Suprapubic skin (tissue), 4 donors: ENCODE measurements around the gene HERC2. TPM values are rescaled to one million over a fixed set of nuclear protein-coding genes. Genes with fewer than 3 reads are reported as not detected.

ENCODE experiments used
- DNase-seq, 2 donors: peaks; one replicate each; pipeline ENCODE4 v3.0.0-alpha.2; 2019; ENCODE audit warnings: low spot score in 2 of 2
- H3K27ac ChIP-seq: fragments of 200-600 bp; sonication (generic); one replicate; pipeline ENCODE4 v1.5.1; 2019
- H3K27me3 ChIP-seq: fragments of 200-600 bp; sonication (generic); one replicate; pipeline ENCODE4 v1.5.1; 2019
- H3K36me3 ChIP-seq: fragments of 200-600 bp; sonication (generic); one replicate; pipeline ENCODE4 v1.5.1; 2019
- H3K4me1 ChIP-seq: fragments of 200-600 bp; sonication (generic); one replicate; pipeline ENCODE4 v1.5.1; 2019
- H3K4me3 ChIP-seq: fragments of 200-600 bp; sonication (generic); one replicate; pipeline ENCODE4 v1.5.1; 2019; ENCODE audit warnings: mild to moderate bottlenecking
- H3K9me3 ChIP-seq: fragments of 200-600 bp; sonication (generic); one replicate; pipeline ENCODE4 v1.5.1; 2019
- CTCF ChIP-seq, 2 donors: fragments of 200-600 bp in 1 of 2; fragments of 450-650 bp in 1 of 2; sonication (generic) in 1 of 2; IDR thresholded peaks; one replicate each; pipeline ENCODE4 v1.5.1; 2016 to 2019; ENCODE audit warnings: antibody characterized with exemption in 2 of 2, mild to moderate bottlenecking in 1 of 2, moderate library complexity in 1 of 2
- EP300 ChIP-seq: sonication (generic); formaldehyde crosslinking; IDR thresholded peaks from one replicate; pipeline ENCODE4 v1.6.1; 2017; ENCODE audit warnings: antibody characterized with exemption
- POLR2A ChIP-seq, 2 donors: fragments of 450-650 bp; IDR thresholded peaks; one replicate each; pipeline ENCODE4 v1.6.1; 2017; ENCODE audit warnings: antibody characterized with exemption in 2 of 2, mild to moderate bottlenecking in 2 of 2, moderate library complexity in 2 of 2
- POLR2AphosphoS5 ChIP-seq, 3 donors: sonication (generic); formaldehyde crosslinking; IDR thresholded peaks; one replicate each; pipeline ENCODE4 v1.6.1; 2017; ENCODE audit warnings: antibody characterized with exemption in 3 of 3
- WGBS: methylation state at CpG from one replicate; pipeline ENCODE4 v1.1.5; 2018; 5-methylcytosine and 5-hydroxymethylcytosine counted together
- total RNA-seq, 4 donors: library from RNA; depleted of rRNA; stranded (reverse); fragments of >200 nt; gene quantifications; one replicate each; pipeline ENCODE4 v1.1.0, GENCODE V29; 2016

Gene HERC2
- total RNA-seq, 4 donors from 2014 or later, result 45.2 to 111 (median 73.8) TPM

DNA sequence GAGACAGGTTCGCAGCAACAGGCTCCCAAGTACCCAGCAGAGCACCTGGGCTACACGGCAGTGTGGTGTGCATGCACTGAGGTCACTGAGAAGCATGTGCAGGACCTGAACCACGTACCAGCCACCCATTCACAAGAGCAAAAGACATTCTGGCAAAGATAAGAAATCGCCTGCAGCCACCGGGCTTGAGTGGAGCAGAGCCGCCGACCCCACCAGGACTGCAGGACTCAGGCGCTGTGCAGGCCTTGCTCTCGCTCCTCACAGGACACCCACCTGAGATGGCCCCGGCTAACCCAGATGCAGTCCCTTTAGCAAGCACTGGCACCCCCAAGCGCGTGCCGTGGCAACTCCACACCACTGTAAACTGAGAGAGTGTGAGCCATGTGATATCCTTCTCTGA is 190.6 kb downstream of the HERC2 start:
- Histone ChIP-seq H3K4me1 (no peaks in the 10 kb centered on the region), H3K9me3 (no peaks in the 10 kb centered on the region), H3K36me3 (peaks cover 44% of the 10 kb centered on the region), H3K4me3 (no peak overlapping the region), H3K27ac (no peak overlapping the region), H3K27me3 (no peaks in the 10 kb centered on the region)
- no peak for DNase-seq
- TF ChIP-seq POLR2A (IDR thresholded peaks at IDR 0.05) (no peak), CTCF (IDR thresholded peaks at IDR 0.05) (no peak), POLR2AphosphoS5 (IDR thresholded peaks at IDR 0.05) (no peak), EP300 (no peak)
- WGBS, result 100% methylated on average over 10 of the region's 13 CpGs

DNA sequence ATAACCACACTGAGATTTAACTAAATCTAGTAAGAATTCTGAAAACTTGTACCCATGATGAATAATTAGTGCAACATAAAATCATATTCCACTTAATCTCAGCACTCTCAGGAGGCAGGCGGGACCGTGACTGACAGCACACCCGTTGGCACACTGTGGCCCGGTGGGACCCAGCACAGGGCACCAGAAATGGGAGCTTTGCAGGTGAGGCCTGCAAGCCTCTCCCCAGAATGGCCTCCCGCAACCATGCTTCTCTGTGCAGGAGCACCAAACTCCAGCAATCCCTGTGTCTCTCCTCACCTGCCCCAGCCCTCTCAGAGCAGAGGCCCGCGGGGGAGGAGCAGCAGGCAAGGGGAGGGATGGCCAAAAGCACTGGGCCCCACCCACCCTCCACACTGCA is 191.3 kb downstream of the HERC2 start:
- Histone ChIP-seq H3K4me1 (no peaks in the 10 kb centered on the region), H3K27me3 (no peaks in the 10 kb centered on the region), H3K4me3 (no peak overlapping the region), H3K36me3 (peaks cover 44% of the 10 kb centered on the region), H3K9me3 (no peaks in the 10 kb centered on the region), H3K27ac (no peak overlapping the region)
- no peak for TF ChIP-seq EP300
- no peak for TF ChIP-seq POLR2A (IDR thresholded peaks at IDR 0.05)
- no peak for TF ChIP-seq POLR2AphosphoS5 (IDR thresholded peaks at IDR 0.05)
- no peak for TF ChIP-seq CTCF (IDR thresholded peaks at IDR 0.05)
- no peak for DNase-seq
- 93% methylated on average over 7 of the region's 7 CpGs for WGBS

- Histone ChIP-seq H3K9me3 (no peaks in the 10 kb centered on the region), H3K4me1 (no peaks in the 10 kb centered on the region), H3K27me3 (no peaks in the 10 kb centered on the region), H3K4me3 (no peak overlapping the region), H3K36me3 (peaks cover 43% of the 10 kb centered on the region), H3K27ac (no peak overlapping the region)
- TF ChIP-seq CTCF (IDR thresholded peaks at IDR 0.05) (no peak), POLR2A (IDR thresholded peaks at IDR 0.05) (no peak), POLR2AphosphoS5 (IDR thresholded peaks at IDR 0.05) (no peak), EP300 (no peak)
- 86% methylated on average over 5 of the region's 9 CpGs for WGBS
- DNase-seq, result no peak
Observed at GRCh38 chr15:28129231-28129848, 192.6 kb downstream of the HERC2 start.

DNA sequence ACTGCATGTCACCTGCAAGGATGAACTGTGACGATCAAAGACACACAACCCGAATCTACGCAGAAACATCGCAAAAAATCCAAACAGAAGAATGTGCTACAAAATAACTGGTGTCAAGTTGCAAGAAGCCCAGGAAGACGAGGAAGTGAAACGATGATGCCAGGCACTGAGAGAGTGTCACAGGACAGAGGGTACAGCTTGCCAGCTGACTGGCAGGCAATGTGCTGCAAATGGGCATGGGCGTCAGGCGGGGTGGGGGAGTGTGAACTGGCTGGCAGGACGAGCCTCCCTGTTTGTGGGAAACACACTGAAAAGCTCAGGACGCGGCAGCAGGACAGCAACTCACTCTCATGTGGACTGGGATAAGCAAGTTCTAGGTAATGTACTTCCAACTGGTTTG is 193.9 kb downstream of the HERC2 start:
- Histone ChIP-seq H3K27ac (no peak overlapping the region), H3K9me3 (no peaks in the 10 kb centered on the region), H3K4me1 (peaks cover 6% of the 10 kb centered on the region), H3K36me3 (peaks cover 41% of the 10 kb centered on the region), H3K27me3 (no peaks in the 10 kb centered on the region), H3K4me3 (no peak overlapping the region)
- TF ChIP-seq POLR2AphosphoS5 (IDR thresholded peaks at IDR 0.05) (no peak), CTCF (IDR thresholded peaks at IDR 0.05) (no peak), EP300 (no peak), POLR2A (IDR thresholded peaks at IDR 0.05) (no peak)
- WGBS, result 79% methylated on average over 11 of the region's 11 CpGs
- no peak for DNase-seq

DNA sequence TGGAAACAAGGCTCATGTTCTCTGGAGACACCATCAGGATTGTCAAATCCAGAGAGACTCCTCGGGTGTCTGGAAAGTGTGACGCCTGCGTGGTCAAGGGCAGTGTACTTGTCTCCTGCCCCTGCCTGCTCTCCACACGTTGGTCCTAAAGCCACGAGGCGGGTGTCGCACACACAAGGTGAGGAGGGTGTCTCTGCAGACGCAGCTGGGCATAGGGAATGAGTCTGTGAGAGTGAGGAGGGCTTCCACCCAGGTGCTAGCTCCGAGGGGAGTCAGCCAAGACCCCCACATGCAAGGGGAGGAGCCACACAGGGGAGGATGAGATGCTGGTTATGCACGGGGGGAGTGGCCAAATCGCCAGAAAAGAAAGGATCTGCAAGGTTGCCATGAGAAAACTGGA is 194.9 kb downstream of the HERC2 start:
- Histone ChIP-seq H3K4me1 (peaks cover 7% of the 10 kb centered on the region), H3K27me3 (no peaks in the 10 kb centered on the region), H3K36me3 (peaks cover 39% of the 10 kb centered on the region), H3K9me3 (no peaks in the 10 kb centered on the region), H3K27ac (no peak overlapping the region), H3K4me3 (no peak overlapping the region)
- no peak for DNase-seq
- 77% methylated on average over 11 of the region's 11 CpGs for WGBS
- TF ChIP-seq CTCF (IDR thresholded peaks at IDR 0.05) (no peak), EP300 (no peak), POLR2A (IDR thresholded peaks at IDR 0.05) (no peak), POLR2AphosphoS5 (IDR thresholded peaks at IDR 0.05) (no peak)
